Stimulated activated CD4-positive, alpha-beta T cell treated with anti-CD3 and anti-CD28 coated beads, TNF-alpha, amount 100 ng/mL, for 4 hours (primary cell): ENCODE measurements around the gene ANKHD1.

Experiments
- DNase-seq, 3 experiments: peaks; one replicate each; pipeline ENCODE4 v3.0.0-alpha.2; 2020; ENCODE audit warnings: low read depth in 3 of 3

ANKHD1 gene

GRCh38 chr5:140540227-140540626 is 138.6 kb downstream of the ANKHD1 start:
- no peak for DNase-seq

- DNase-seq: no peak
Measured at GRCh38 chr5:140542972-140543371, 141.3 kb downstream of the ANKHD1 start.

GRCh38 chr5:140544986-140545385 is 143.4 kb downstream of the ANKHD1 start:
- no peak for DNase-seq

GRCh38 chr5:140545606-140546005 is 144.0 kb downstream of the ANKHD1 start:
- no peak for DNase-seq

- DNase-seq: no peak
Measured at GRCh38 chr5:140546851-140547507, 145.3 kb downstream of the ANKHD1 start.

- DNase-seq: peak; percentile 68 to 77 (median 75)
Measured at GRCh38 chr5:140547508-140548299, 146.1 kb downstream of the ANKHD1 start, which contains the start of gene EIF4EBP3. Gene EIF4EBP3 (plus strand): TSS chr5:140547662. CDS start chr5:140547738, 76 bp downstream.

- no peak for DNase-seq
Measured at GRCh38 chr5:140548300-140548688, 146.7 kb downstream of the ANKHD1 start.

- no peak for DNase-seq
Measured at GRCh38 chr5:140548791-140549190, 147.2 kb downstream of the ANKHD1 start.

GRCh38 chr5:140549237-140550144 is 147.9 kb downstream of the ANKHD1 start:
- DNase-seq: no peak

- no peak for DNase-seq
Measured at GRCh38 chr5:140550147-140551079, 148.8 kb downstream of the ANKHD1 start.

- DNase-seq: no peak
Measured at GRCh38 chr5:140551872-140552271, 150.2 kb downstream of the ANKHD1 start.

- no peak for DNase-seq
Measured at GRCh38 chr5:140553657-140554056, 152.0 kb downstream of the ANKHD1 start.

GRCh38 chr5:140554454-140554853 is 152.8 kb downstream of the ANKHD1 start:
- no peak for DNase-seq

- no peak for DNase-seq
Measured at GRCh38 chr5:140555747-140556312, 154.2 kb downstream of the ANKHD1 start.

GRCh38 chr5:140556438-140556837 is 154.8 kb downstream of the ANKHD1 start:
- DNase-seq: no peak

- DNase-seq: peak; percentile 63 to 75 (median 68)
Measured at GRCh38 chr5:140557136-140557805, 155.6 kb downstream of the ANKHD1 start, which contains the start of gene SRA1. Gene SRA1 (minus strand): TSS chr5:140557473. CDS start chr5:140557452, 21 bp downstream.

- no peak for DNase-seq
Measured at GRCh38 chr5:140557965-140558364, 156.3 kb downstream of the ANKHD1 start.

GRCh38 chr5:140558542-140558941 is 156.9 kb downstream of the ANKHD1 start:
- no peak for DNase-seq

GRCh38 chr5:140560227-140560626 is 158.6 kb downstream of the ANKHD1 start:
- DNase-seq: no peak
